B cell (primary cell): ENCODE data around the gene UTS2R.

Source experiments
- CTCF ChIP-seq: fragments of 200-600 bp; IDR thresholded peaks from one replicate; pipeline ENCODE4 v1.8.0; 2022; ENCODE audit warnings: antibody characterized with exemption, mild to moderate bottlenecking
- EZH2 ChIP-seq: IDR thresholded peaks from 2 replicates; pipeline ENCODE4 v1.6.1; 2012; ENCODE audit warnings: borderline replicate concordance, low read depth, mild to moderate bottlenecking, moderate library complexity, low read length; ENCODE audit not compliant: insufficient read depth, poor library complexity, severe bottlenecking

GRCh38 chr17:82348866-82349265 is 22.7 kb upstream of the UTS2R start:
- TF ChIP-seq CTCF (no peak), EZH2 (no peak)
